Upper lobe of left lung (tissue), 6 donors: ENCODE data around the gene GNRH2. TPM values are rescaled to one million over a fixed set of nuclear protein-coding genes. Genes with fewer than 3 reads are reported as not detected.

Experiments used
- ATAC-seq, 2 donors: fragments of 200-7000 bp; cut with Tn5 transposase; one replicate each; pipeline ENCODE4 v1.9.1; 2022; ENCODE audit warnings: mild to moderate bottlenecking in 2 of 2, moderate library complexity in 2 of 2; ENCODE audit not compliant: low FRiP score in 2 of 2
- DNase-seq, 2 donors: peaks; one replicate each; pipeline ENCODE4 v3.0.0-alpha.2; 2019 to 2020
- H3K27ac ChIP-seq, 4 donors: fragments of 200-600 bp; sonication (generic); one replicate each; pipeline ENCODE4 v1.5.1; 2016 to 2019
- H3K27me3 ChIP-seq, 4 donors: fragments of 200-600 bp; sonication (generic); one replicate each; pipeline ENCODE4 v1.5.1; 2017 to 2019
- H3K36me3 ChIP-seq, 4 donors: fragments of 200-600 bp; sonication (generic); one replicate each; pipeline ENCODE4 v1.5.1; 2016 to 2019
- H3K4me1 ChIP-seq, 4 donors: fragments of 200-600 bp; sonication (generic); one replicate each; pipeline ENCODE4 v1.5.1; 2018 to 2019
- H3K4me3 ChIP-seq, 4 donors: fragments of 200-600 bp; sonication (generic); one replicate each; pipeline ENCODE4 v1.5.1; 2017 to 2019; ENCODE audit warnings: mild to moderate bottlenecking in 2 of 4, moderate library complexity in 1 of 4
- H3K9me3 ChIP-seq, 4 donors: fragments of 200-600 bp; sonication (generic); one replicate each; pipeline ENCODE4 v1.5.1; 2018 to 2019
- CTCF ChIP-seq, 6 experiments: fragments of 450-650 bp in 4 of 6; fragments of 200-600 bp in 2 of 6; sonication (generic) in 2 of 6; IDR thresholded peaks; one replicate each; pipeline ENCODE4 v1.5.1; 2016 to 2019; ENCODE audit warnings: antibody characterized with exemption in 6 of 6
- EP300 ChIP-seq, 4 donors: sonication (generic); formaldehyde crosslinking; IDR thresholded peaks; one replicate each; pipeline ENCODE4 v1.5.1; 2017; ENCODE audit warnings: antibody characterized with exemption in 4 of 4, control low read depth in 2 of 4
- POLR2A ChIP-seq, 4 donors: fragments of 450-650 bp; IDR thresholded peaks; one replicate each; pipeline ENCODE4 v1.5.1; 2016 to 2017; ENCODE audit warnings: antibody characterized with exemption in 4 of 4, mild to moderate bottlenecking in 2 of 4
- POLR2AphosphoS5 ChIP-seq, 2 donors: sonication (generic); formaldehyde crosslinking; IDR thresholded peaks; one replicate each; pipeline ENCODE4 v1.5.1; 2017; ENCODE audit warnings: antibody characterized with exemption in 2 of 2
- WGBS, 2 donors: methylation state at CpG; one replicate each; pipeline ENCODE4 v1.1.5; 2017 to 2018; 5-methylcytosine and 5-hydroxymethylcytosine counted together
- total RNA-seq, 6 donors: library from RNA; depleted of rRNA in 4 of 6; stranded (reverse); fragments of >200 nt in 4 of 6; gene quantifications; one replicate each; pipeline versions ENCODE4 v1.1.0 to v1.2.1, GENCODE V29; 2016 to 2021
- donor health status: DM: no; HTN: no; CAD: no; lungs with moderate emphysema.
- donor health status: DM: no; HTN: yes; CAD: no; lungs with severe emphysema.

The GNRH2 gene
- total RNA-seq, 6 donors from 2014 or later: 1.1 TPM; not detected in 5

- 90% methylated on average over 3 of the region's 3 CpGs for WGBS, 2 donors
- ATAC-seq: no peak
- H3K36me3 ChIP-seq: peaks cover 27 to 90% (median 54%) of the 10 kb centered on the region in 4 donors
These were observed 11.8 kb upstream of the GNRH2 start for GRCh38 chr20:3031524-3032147.

DNA sequence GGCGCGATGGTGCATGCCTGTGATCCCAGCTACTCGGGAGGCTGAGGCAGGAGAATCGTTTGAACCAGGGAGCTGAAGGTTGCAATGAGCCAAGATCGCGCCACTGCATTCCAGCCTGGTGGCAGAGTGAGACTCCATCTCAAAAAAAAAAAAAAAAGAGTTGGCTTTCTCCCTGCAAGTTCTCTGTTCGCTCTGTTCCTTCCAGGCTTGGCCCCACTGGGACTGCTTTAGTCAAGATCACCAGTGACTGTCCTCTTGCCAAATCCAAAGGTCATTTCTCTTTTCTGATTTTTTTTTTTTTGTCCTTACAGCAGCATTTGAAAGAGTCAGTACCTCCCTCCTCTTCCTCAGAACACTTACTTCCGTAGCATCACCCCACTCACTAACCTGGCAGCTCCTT, 10.8 kb upstream of the GNRH2 start:
- H3K27ac ChIP-seq: no peak overlapping the region
- no peak for DNase-seq
- WGBS, 2 donors: 91 to 94% methylated on average over 8 of the region's 8 CpGs
- peaks cover 19 to 90% (median 55%) of the 10 kb centered on the region in 4 donors for H3K36me3 ChIP-seq
- H3K9me3 ChIP-seq: no peaks in the 10 kb centered on the region
- H3K4me3 ChIP-seq: no peak overlapping the region
- no peaks in the 10 kb centered on the region for H3K27me3 ChIP-seq
- H3K4me1 ChIP-seq: no peaks in the 10 kb centered on the region
- no peak for ATAC-seq
- no peak for TF ChIP-seq POLR2A (IDR thresholded peaks at IDR 0.05)
- no peak for TF ChIP-seq EP300 (IDR thresholded peaks at IDR 0.05)
- no peak for TF ChIP-seq POLR2AphosphoS5 (IDR thresholded peaks at IDR 0.05)
- TF ChIP-seq CTCF (IDR thresholded peaks at IDR 0.05): no peak

More at GRCh38 chr20:3031524-3032147, 11.8 kb upstream of the GNRH2 start:
- TF ChIP-seq POLR2AphosphoS5 (IDR thresholded peaks at IDR 0.05) (no peak), POLR2A (IDR thresholded peaks at IDR 0.05) (no peak), EP300 (IDR thresholded peaks at IDR 0.05) (no peak), CTCF (IDR thresholded peaks at IDR 0.05) (no peak)
- no peaks in the 10 kb centered on the region for H3K9me3 ChIP-seq
- no peaks in the 10 kb centered on the region for H3K4me1 ChIP-seq
- H3K4me3 ChIP-seq: no peak overlapping the region
- H3K27me3 ChIP-seq: no peaks in the 10 kb centered on the region
- no peak for DNase-seq
- H3K27ac ChIP-seq: no peak overlapping the region

DNA sequence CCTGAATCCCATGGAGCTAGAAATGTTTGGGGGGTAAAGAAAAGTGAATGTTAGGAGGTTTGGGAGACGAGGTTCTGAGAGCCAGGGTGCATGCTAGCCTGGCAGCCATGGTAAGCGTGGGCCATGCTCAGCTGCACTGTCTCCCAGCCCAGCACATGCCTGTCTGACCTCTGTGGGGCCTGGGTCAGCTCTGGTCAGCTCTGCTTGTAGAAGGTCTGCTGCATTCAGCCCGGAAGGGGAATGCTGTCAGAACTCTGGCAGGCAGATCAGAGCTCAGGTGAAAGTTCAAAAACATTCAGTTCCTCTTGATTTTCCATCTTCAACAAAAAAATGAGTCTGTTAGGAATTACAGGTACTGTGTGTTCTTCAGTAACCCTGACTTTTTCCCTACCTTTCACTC, 5.8 kb upstream of the GNRH2 start:
- Histone ChIP-seq H3K27ac (no peak overlapping the region), H3K4me1 (peaks cover 0 to 12% (median 7%) of the 10 kb centered on the region in 4 donors), H3K27me3 (no peaks in the 10 kb centered on the region), H3K36me3 (peaks cover 14 to 76% (median 53%) of the 10 kb centered on the region in 4 donors), H3K4me3 (no peak overlapping the region), H3K9me3 (no peaks in the 10 kb centered on the region)
- TF ChIP-seq EP300 (IDR thresholded peaks at IDR 0.05) (no peak), CTCF (IDR thresholded peaks at IDR 0.05) (no peak), POLR2A (IDR thresholded peaks at IDR 0.05) (no peak), POLR2AphosphoS5 (IDR thresholded peaks at IDR 0.05) (no peak)
- no peak for DNase-seq
- ATAC-seq: no peak
- WGBS, 2 donors: 87 to 91% methylated on average over 3 of the region's 3 CpGs

DNA sequence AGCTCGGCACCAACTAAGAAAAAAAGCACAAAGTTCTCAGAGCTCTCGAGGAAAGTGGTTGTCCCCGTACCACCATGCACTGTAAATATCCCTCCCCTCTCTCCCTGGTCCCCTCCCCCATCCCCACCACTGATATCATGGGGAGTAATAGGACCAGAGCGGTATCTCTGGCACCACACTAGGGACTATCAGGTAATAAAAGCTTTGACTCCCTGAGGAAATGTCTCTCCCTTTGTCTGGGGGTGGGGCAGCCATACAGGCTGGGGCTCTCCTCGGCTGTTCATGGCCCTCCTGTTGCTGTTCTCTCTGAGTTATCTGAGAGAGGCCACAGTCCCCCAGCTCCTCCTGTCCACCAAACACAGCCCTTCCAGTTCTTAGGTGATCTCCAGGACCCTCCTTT, 5.0 kb upstream of the GNRH2 start:
- Histone ChIP-seq H3K9me3 (no peaks in the 10 kb centered on the region), H3K4me3 (no peak overlapping the region), H3K27ac (no peak overlapping the region), H3K4me1 (peaks cover 0 to 13% (median 8%) of the 10 kb centered on the region in 4 donors), H3K27me3 (no peaks in the 10 kb centered on the region), H3K36me3 (peaks cover 14 to 68% (median 53%) of the 10 kb centered on the region in 4 donors)
- 84 to 93% methylated on average over 5 of the region's 5 CpGs for WGBS, 2 donors
- DNase-seq (no peak), ATAC-seq (no peak)
- no peak for TF ChIP-seq EP300 (IDR thresholded peaks at IDR 0.05)
- TF ChIP-seq POLR2A (IDR thresholded peaks at IDR 0.05): no peak
- no peak for TF ChIP-seq POLR2AphosphoS5 (IDR thresholded peaks at IDR 0.05)
- no peak for TF ChIP-seq CTCF (IDR thresholded peaks at IDR 0.05)

DNA sequence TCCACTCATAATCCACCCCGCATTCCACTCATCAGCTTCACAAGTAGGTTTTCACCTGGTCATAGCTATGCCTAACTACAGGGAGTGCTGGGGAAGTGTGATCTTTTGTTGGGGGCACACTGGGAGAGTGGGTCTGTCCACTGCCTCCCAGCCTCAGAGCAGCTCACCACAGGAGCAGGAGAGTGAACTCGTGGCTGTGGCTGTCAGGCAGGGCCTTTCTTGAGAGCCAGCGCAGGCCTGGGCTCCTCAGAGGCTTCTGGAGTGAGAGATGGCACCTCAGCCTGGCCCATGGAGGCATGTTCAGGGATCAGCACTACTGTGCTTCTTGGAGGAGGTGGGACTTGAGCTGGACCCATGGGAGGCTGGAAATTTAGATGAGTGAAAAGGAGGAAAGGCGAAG, 4.0 kb upstream of the GNRH2 start:
- ATAC-seq (no peak), DNase-seq (no peak)
- WGBS, 2 donors: 98% methylated on average over 4 of the region's 4 CpGs
- Histone ChIP-seq H3K27ac (no peak overlapping the region), H3K4me3 (no peak overlapping the region), H3K27me3 (no peaks in the 10 kb centered on the region), H3K4me1 (peaks cover 0 to 13% (median 8%) of the 10 kb centered on the region in 4 donors), H3K36me3 (peaks cover 14 to 63% (median 53%) of the 10 kb centered on the region in 4 donors), H3K9me3 (no peaks in the 10 kb centered on the region)
- TF ChIP-seq EP300 (IDR thresholded peaks at IDR 0.05) (no peak), CTCF (IDR thresholded peaks at IDR 0.05) (no peak), POLR2AphosphoS5 (IDR thresholded peaks at IDR 0.05) (no peak), POLR2A (IDR thresholded peaks at IDR 0.05) (no peak)
